Ovary (tissue), 9 donors: ENCODE measurements around the gene THOC7. TPM values are rescaled to one million over a fixed set of nuclear protein-coding genes. Genes with fewer than 3 reads are reported as not detected.
A peak's percentile ranks its signal among the peaks of the same experiment; 100 is the strongest.

Experiments used
- DNase-seq, 5 donors: peaks; one replicate each; pipeline ENCODE4 v3.0.0-alpha.2; 2019 to 2020
- H3K27ac ChIP-seq, 2 donors: fragments of 200-600 bp; one replicate each; pipeline versions ENCODE4 v1.5.1 to v1.8.0; 2019 to 2022
- H3K27me3 ChIP-seq: fragments of 200-600 bp; one replicate; pipeline ENCODE4 v1.8.0; 2022
- H3K36me3 ChIP-seq: fragments of 200-600 bp; sonication (generic); one replicate; pipeline ENCODE4 v1.5.1; 2019
- H3K4me1 ChIP-seq: one replicate; pipeline ENCODE4 v1.8.1; 2013; ENCODE audit warnings: mild to moderate bottlenecking, moderate library complexity; ENCODE audit not compliant: insufficient read depth
- H3K4me3 ChIP-seq: fragments of 200-600 bp; sonication (generic); one replicate; pipeline ENCODE4 v1.5.1; 2017
- H3K9me3 ChIP-seq, 2 donors: fragments of 200-600 bp in 1 of 2; sonication (generic) in 1 of 2; one replicate each; pipeline versions ENCODE4 v1.5.1 to v1.8.1; 2013 to 2019; ENCODE audit warnings: mild to moderate bottlenecking in 1 of 2, moderate library complexity in 1 of 2
- EP300 ChIP-seq: sonication (generic); formaldehyde crosslinking; IDR thresholded peaks from one replicate; pipeline ENCODE4 v1.6.1; 2017; ENCODE audit warnings: antibody characterized with exemption
- POLR2A ChIP-seq: fragments of 450-650 bp; IDR thresholded peaks from one replicate; pipeline ENCODE4 v1.6.1; 2017; ENCODE audit warnings: antibody characterized with exemption, mild to moderate bottlenecking, moderate library complexity
- WGBS, 3 donors: extraction: QIAGEN DNeasy Blood & Tissue Kit in 1 of 3; methylation state at CpG; one replicate each; pipeline versions ENCODE4 v1.1.5 to v1.1.7; 2013 to 2017; 5-methylcytosine and 5-hydroxymethylcytosine counted together
- intact Hi-C, 4 donors: fragments of 100-400 bp; cut with DNase I; formaldehyde crosslinking; loops; one replicate each; pipeline versions ENCODE4 v1.11.0 to v1.15.1; 2022 to 2023
- polyA plus RNA-seq, 2 donors: library from polyadenylated mRNA; stranded (reverse); fragments of 200-250 nt in 1 of 2; fragments of 350-450 nt in 1 of 2; fragmentation: Illumina TruSeq in 1 of 2; extraction: RNeasy Lipid Tissue Mini Kit (QIAGEN cat#74804) in 1 of 2; gene quantifications; one replicate each; pipeline ENCODE4 v1.2.3, GENCODE V29; 2013 to 2014
- total RNA-seq, 7 donors: library from RNA; depleted of rRNA in 2 of 7; stranded (reverse); fragments of >200 nt in 2 of 7; fragmentation: NEBNext Ultra II Directional in 3 of 7; extraction: Animal tissue kit (Norgen Biotek cat#: 25700) in 3 of 7; gene quantifications; one replicate each; pipeline versions ENCODE4 v1.1.0 to v1.2.4, GENCODE V29; 2016 to 2023
- TF ChIP-seq, protein P1 (sequence below), 3 donors: fragments of 450-650 bp in 2 of 3; fragments of 200-600 bp in 1 of 3; IDR thresholded peaks; one replicate each; pipeline versions ENCODE4 v1.5.1 to v1.8.0; 2016 to 2022; ENCODE audit warnings: antibody characterized with exemption in 3 of 3, mild to moderate bottlenecking in 1 of 3
- donor health status: DM: no; HTN: no; CAD: no; lungs with moderate emphysema.
- donor health status: DM: no; HTN: no; CAD: no.
- donor health status: Bipolar disorder and iron deficiency.
- donor health status: DM: yes; HTN: yes; CAD: no.
- donor health status: DM: no; HTN: no; CAD: no.
- donor health status: DM: yes; HTN: yes; CAD: no.

Gene THOC7
- total and polyA plus RNA-seq, 9 donors, result 38.2 to 80.3 (median 47.4) TPM

DNA sequence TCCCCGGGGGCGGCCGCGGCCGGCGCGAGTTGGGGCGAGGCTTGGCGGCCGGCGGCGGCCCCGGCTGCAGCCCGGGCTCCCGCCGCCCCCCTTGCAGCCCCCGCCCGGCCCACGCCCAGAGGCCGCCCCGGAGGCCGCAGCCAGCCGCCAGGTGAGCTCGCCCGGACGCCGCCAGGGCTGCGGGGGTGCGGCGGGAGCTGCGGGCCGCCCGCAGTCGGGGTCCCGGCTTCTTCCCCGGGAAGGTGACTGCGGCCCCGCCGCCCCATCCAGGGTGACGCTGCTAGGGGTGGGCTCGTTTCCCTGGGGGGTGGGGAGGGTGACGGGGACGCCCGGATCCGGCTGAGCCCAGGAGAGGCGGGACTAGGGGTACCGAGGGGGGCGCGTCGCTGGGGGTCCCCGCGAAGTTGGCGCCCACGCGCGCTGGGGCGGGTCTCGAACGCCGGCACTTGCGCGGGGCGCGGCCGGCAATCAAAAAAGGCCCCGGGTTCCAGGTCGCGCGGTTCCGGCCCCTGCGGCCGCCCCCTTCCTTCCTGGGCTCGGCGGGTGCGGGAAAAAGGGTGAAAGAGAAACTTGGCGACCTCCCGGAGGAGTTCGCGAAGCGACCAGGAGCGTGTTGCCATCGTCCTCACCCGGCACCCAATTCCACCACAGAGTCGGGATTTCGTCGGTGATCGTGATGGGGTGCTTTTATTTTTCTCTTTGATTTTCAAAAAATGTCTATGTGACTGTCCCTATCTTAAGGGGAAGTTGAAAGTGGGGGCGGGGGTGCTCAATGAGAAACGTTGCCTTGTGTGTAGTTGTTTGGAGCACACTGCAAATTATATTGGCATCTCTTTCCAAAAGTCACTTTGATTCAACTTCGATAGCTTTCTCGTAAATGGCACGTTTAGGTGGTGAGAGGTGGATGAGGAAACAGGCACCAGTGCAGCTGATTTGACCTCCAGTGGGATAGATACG, 681 bp upstream of the THOC7 start:
- peaks cover 7% of the 10 kb centered on the region for H3K4me1 ChIP-seq

DNA sequence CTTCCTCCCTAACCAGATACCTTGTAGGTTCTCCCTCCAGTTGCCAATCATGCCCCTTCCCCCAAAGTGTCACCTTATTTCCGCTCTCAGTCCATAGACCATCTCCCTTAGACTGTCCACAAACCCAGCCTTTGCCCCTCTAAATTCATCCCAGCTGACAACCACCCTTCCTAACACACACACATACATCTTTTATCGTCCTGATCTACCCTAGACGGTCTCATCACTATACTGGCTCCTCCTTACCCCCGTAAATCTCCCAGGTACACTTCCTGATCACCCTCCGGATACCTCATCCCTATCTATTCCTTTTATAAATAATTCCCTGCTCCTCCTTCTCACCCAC, 828 bp downstream of the THOC7 start:
- H3K4me1 ChIP-seq, result peaks cover 7% of the 10 kb centered on the region
- TF ChIP-seq POLR2A (no peak), EP300 (no peak)
- TF ChIP-seq, protein P1, sequence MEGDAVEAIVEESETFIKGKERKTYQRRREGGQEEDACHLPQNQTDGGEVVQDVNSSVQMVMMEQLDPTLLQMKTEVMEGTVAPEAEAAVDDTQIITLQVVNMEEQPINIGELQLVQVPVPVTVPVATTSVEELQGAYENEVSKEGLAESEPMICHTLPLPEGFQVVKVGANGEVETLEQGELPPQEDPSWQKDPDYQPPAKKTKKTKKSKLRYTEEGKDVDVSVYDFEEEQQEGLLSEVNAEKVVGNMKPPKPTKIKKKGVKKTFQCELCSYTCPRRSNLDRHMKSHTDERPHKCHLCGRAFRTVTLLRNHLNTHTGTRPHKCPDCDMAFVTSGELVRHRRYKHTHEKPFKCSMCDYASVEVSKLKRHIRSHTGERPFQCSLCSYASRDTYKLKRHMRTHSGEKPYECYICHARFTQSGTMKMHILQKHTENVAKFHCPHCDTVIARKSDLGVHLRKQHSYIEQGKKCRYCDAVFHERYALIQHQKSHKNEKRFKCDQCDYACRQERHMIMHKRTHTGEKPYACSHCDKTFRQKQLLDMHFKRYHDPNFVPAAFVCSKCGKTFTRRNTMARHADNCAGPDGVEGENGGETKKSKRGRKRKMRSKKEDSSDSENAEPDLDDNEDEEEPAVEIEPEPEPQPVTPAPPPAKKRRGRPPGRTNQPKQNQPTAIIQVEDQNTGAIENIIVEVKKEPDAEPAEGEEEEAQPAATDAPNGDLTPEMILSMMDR (IDR thresholded peaks at IDR 0.05), result no peak
- no peaks in the 10 kb centered on the region for H3K9me3 ChIP-seq
- no peak for DNase-seq
- no peaks in the 10 kb centered on the region for H3K27me3 ChIP-seq
- H3K27ac ChIP-seq, result peak overlapping the region; percentile 77 to 91
- peak overlapping the region; percentile 96 for H3K4me3 ChIP-seq
- intact Hi-C loops, result loop anchor here in 1 of 4 donors (5.0 kb wide), 1 partner anchor 50 kb away; the partner anchor contains the start of gene SCAANT1
- no peaks in the 10 kb centered on the region for H3K36me3 ChIP-seq
- WGBS, 3 donors, result 23 to 32% (median 26%) methylated on average over 5 of the region's 5 CpGs

More for the DNA sequence above, 681 bp upstream of the THOC7 start:
- H3K27ac ChIP-seq, result peak overlapping the region; percentile 40 to 85
- DNase-seq, result peak; percentile 37 to 71 (median 64)
- intact Hi-C loops, result loop anchor here in 1 of 4 donors (5.0 kb wide), 1 partner anchor 48 kb away; the partner anchor contains the start of gene SCAANT1
- H3K9me3 ChIP-seq, result no peaks in the 10 kb centered on the region
- H3K27me3 ChIP-seq, result no peaks in the 10 kb centered on the region
- H3K4me3 ChIP-seq, result peak overlapping the region; percentile 96
- no peak for TF ChIP-seq POLR2A
- TF ChIP-seq, protein P1 (IDR thresholded peaks at IDR 0.05), result no peak
- TF ChIP-seq EP300, result no peak
- 0 to 1% (median 1%) methylated on average over 35 to 93 of the region's 93 CpGs for WGBS, 3 donors
- no peaks in the 10 kb centered on the region for H3K36me3 ChIP-seq

DNA sequence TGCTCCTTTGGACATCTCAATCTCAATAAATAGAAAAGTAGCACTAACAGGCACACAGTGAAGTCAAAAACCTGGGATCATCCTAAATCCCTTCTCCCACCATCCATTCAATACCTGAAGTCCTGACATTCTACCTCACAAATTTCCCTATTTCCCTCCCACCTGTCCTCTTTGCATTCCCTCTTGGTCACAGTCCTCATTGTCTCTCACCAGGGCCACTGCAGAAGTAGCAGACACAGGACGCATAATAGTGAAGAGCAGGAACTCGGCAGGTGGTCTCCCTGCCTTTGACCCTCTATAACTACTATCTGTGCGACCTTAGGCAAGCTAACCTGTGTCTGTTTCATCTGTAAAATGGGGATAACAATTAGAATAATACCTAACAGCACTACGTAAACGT, 2.3 kb downstream of the THOC7 start:
- Histone ChIP-seq H3K27ac (no peak overlapping the region), H3K9me3 (no peaks in the 10 kb centered on the region), H3K27me3 (no peaks in the 10 kb centered on the region), H3K4me3 (no peak overlapping the region), H3K36me3 (no peaks in the 10 kb centered on the region), H3K4me1 (peaks cover 7% of the 10 kb centered on the region)
- TF ChIP-seq POLR2A, result no peak
- TF ChIP-seq, protein P1 (IDR thresholded peaks at IDR 0.05), result no peak
- no peak for TF ChIP-seq EP300
- intact Hi-C loops, result loop anchor here in 1 of 4 donors (5.0 kb wide), 1 partner anchor 51 kb away; the partner anchor contains the start of gene SCAANT1
- DNase-seq, result no peak
- WGBS, 3 donors, result 86 to 92% (median 92%) methylated on average over 5 of the region's 5 CpGs

DNA sequence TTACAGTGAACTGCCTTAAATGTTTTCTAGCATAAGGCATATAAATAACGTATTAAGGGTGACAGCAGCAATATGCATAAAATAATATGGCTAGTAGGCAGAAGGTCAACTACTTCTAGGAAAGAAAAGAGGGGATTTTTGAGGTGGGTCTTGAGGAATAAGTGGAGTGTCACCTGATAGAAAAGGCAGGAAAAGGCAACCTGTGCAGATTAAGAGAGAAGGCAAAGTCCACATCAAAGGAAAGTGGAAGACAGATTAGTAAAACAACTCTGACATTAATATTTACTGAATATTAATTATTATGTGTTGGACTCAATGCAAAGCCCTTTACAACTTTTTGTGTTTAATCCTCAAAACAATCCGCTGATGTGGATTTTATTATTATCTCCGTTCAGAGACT, 2.8 kb downstream of the THOC7 start:
- no peak for DNase-seq
- Histone ChIP-seq H3K36me3 (no peaks in the 10 kb centered on the region), H3K27ac (no peak overlapping the region), H3K4me1 (peaks cover 7% of the 10 kb centered on the region), H3K9me3 (no peaks in the 10 kb centered on the region), H3K4me3 (no peak overlapping the region), H3K27me3 (no peaks in the 10 kb centered on the region)
- intact Hi-C loops, result loop anchor here in 1 of 4 donors (5.0 kb wide), 1 partner anchor 52 kb away; the partner anchor contains the start of gene SCAANT1
- TF ChIP-seq POLR2A (no peak), EP300 (no peak)
- TF ChIP-seq, protein P1 (IDR thresholded peaks at IDR 0.05), result no peak
- 90 to 92% (median 91%) methylated on average over 3 of the region's 3 CpGs for WGBS, 3 donors
